ENCODE measurements around the gene NOD2. TPM values are rescaled to one million over a fixed set of nuclear protein-coding genes. Genes with fewer than 3 reads are reported as not detected.

The NOD2 gene
- total and polyA plus RNA-seq, 2 of the 13 experiments (the other 11 are each of a cell fraction or from before 2014, with no cell fraction given), result 0.27 to 0.81 TPM

- 72% methylated on average over 10 of the region's 10 CpGs for WGBS (ENCODE audit: low lambda C conversion rate)
These were observed 15.1 kb downstream of the NOD2 start for GRCh38 chr16:50708373-50709060.

GRCh38 chr16:50709061-50709684, 15.8 kb downstream of the NOD2 start:
- H3K4me2 ChIP-seq (ENCODE audit: low read depth, low read length), result no peak overlapping the region
- 29% methylated on average over 8 of the region's 8 CpGs for WGBS (ENCODE audit: low lambda C conversion rate)
- POLR2A ChIA-PET, result no interaction called here
- BruUV-seq (replicated peaks), result no TSS peak
- H3K4me3 ChIP-seq (replicated peaks in 1 of 3; ENCODE audit: insufficient read depth in 1 of 3, low read depth in 2 of 3, low read length in 3 of 3), result no peak overlapping the region
- H4K20me1 ChIP-seq (ENCODE audit: insufficient read depth, low read length), result no peaks in the 10 kb centered on the region
- no peak for DNase-seq (ENCODE audit: low spot score)
- H3K36me3 ChIP-seq (replicated peaks in 1 of 2; ENCODE audit: control insufficient read depth in 1 of 2, insufficient read depth in 2 of 2, low read length in 2 of 2), result no peaks in the 10 kb centered on the region
- peaks cover 2% of the 10 kb centered on the region for H3K4me1 ChIP-seq (ENCODE audit: insufficient read depth, low read length)
- CTCF ChIA-PET (ENCODE audit: low intra/inter-chr PET ratio, low total read pairs), result no interaction called here
- FAIRE-seq, result no peak
- H3K79me2 ChIP-seq (ENCODE audit: insufficient read depth, low read length), result no peaks in the 10 kb centered on the region
- no peak for ATAC-seq
- no peak overlapping the region for H3K9ac ChIP-seq (ENCODE audit: insufficient read depth, low read depth, low read length)
- in situ Hi-C loops (cut with HindIII; ENCODE audit: extremely low pct_ligation_motif_present, low pct_unique_long_range_greater_than_20kb) (no loop called here), intact Hi-C loops (cut with micrococcal nuclease; ENCODE audit: unreplicated experiment) (no loop called here)
- H3K9me3 ChIP-seq (ENCODE audit: low read length), result peaks cover 16% of the 10 kb centered on the region
- H2AFZ ChIP-seq (ENCODE audit: low read length), result no peak overlapping the region
- peaks cover 0 to 20% of the 10 kb centered on the region in 2 experiments; a peak in 2 of 5 replicates for H3K27me3 ChIP-seq (ENCODE audit: control insufficient read depth in 1 of 2, insufficient read depth in 2 of 2, low read length in 2 of 2)
- H3K27ac ChIP-seq (ENCODE audit: extremely low read length, insufficient read depth, low read length), result no peak overlapping the region
- TF ChIP-seq ZNF781 (CRISPR knock-in tag; IDR thresholded peaks at IDR 0.05; ENCODE audit: borderline replicate concordance, not compliant biosample characterization) (no peak), ZNF678 (CRISPR knock-in tag; IDR thresholded peaks at IDR 0.05) (no peak), ATF3 (CRISPR knock-in tag; IDR thresholded peaks at IDR 0.05) (no peak)

More at GRCh38 chr16:50708373-50709060, 15.1 kb downstream of the NOD2 start:
- Histone ChIP-seq H3K79me2 (ENCODE audit: insufficient read depth, low read length) (no peaks in the 10 kb centered on the region), H2AFZ (ENCODE audit: low read length) (no peak overlapping the region), H3K27me3 (ENCODE audit: control insufficient read depth in 1 of 2, insufficient read depth in 2 of 2, low read length in 2 of 2) (peaks cover 0 to 16% of the 10 kb centered on the region in 2 experiments; a peak in 2 of 5 replicates), H3K9me3 (ENCODE audit: low read length) (peaks cover 23% of the 10 kb centered on the region), H3K4me3 (replicated peaks in 1 of 3; ENCODE audit: insufficient read depth in 1 of 3, low read depth in 2 of 3, low read length in 3 of 3) (no peak overlapping the region), H3K36me3 (replicated peaks in 1 of 2; ENCODE audit: control insufficient read depth in 1 of 2, insufficient read depth in 2 of 2, low read length in 2 of 2) (no peaks in the 10 kb centered on the region), H3K4me1 (ENCODE audit: insufficient read depth, low read length) (no peaks in the 10 kb centered on the region), H4K20me1 (ENCODE audit: insufficient read depth, low read length) (no peaks in the 10 kb centered on the region), H3K27ac (ENCODE audit: extremely low read length, insufficient read depth, low read length) (no peak overlapping the region), H3K4me2 (ENCODE audit: low read depth, low read length) (no peak overlapping the region), H3K9ac (ENCODE audit: insufficient read depth, low read depth, low read length) (no peak overlapping the region)
- POLR2A ChIA-PET, result no interaction called here
- ATAC-seq, result no peak
- no peak for DNase-seq (ENCODE audit: low spot score)
- intact Hi-C loops (cut with micrococcal nuclease; ENCODE audit: unreplicated experiment) (no loop called here), in situ Hi-C loops (cut with HindIII; ENCODE audit: extremely low pct_ligation_motif_present, low pct_unique_long_range_greater_than_20kb) (no loop called here)
- BruUV-seq (replicated peaks), result no TSS peak
- CTCF ChIA-PET (ENCODE audit: low intra/inter-chr PET ratio, low total read pairs), result no interaction called here
- no peak for FAIRE-seq
- TF ChIP-seq ZNF629 (CRISPR knock-in tag; conservative IDR thresholded peaks at IDR 0.05) (no peak), TBL1XR1 (IDR thresholded peaks at IDR 0.05; ENCODE audit: borderline replicate concordance, low read length, partially characterized antibody) (no peak), ZNF780A (CRISPR knock-in tag; IDR thresholded peaks at IDR 0.05) (no peak), ZNF530 (CRISPR knock-in tag; IDR thresholded peaks at IDR 0.05; ENCODE audit: low read depth) (no peak), ZNF362 (CRISPR knock-in tag; IDR thresholded peaks at IDR 0.05; ENCODE audit: borderline replicate concordance) (no peak), ZNF326 (CRISPR knock-in tag; IDR thresholded peaks at IDR 0.05; ENCODE audit: borderline replicate concordance) (no peak), MEIS1 (CRISPR knock-in tag; IDR thresholded peaks at IDR 0.05; ENCODE audit: borderline replicate concordance) (no peak), ZNF713 (CRISPR knock-in tag; IDR thresholded peaks at IDR 0.05) (no peak)

Data from HepG2 (cell line).